ENCODE results near the gene KCTD15.

DNA sequence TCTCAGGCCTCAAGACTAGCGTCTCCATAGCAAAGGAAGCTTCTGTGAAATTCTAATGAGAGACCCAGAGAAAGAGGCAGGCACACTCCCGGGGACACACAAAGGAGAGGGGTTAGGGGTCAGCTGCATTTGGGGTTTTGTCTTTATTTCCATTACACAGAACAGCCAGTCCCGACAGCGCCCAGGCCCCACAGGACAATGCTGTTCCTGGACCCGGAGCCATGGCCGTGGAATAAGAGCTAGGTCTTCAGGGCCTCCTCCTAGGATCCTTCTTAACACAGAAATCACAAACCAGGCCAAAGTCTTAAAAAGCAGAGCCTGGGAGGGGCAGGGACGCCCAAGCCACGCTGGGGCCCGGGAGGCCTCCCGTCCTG lies 22.8 kb downstream of the KCTD15 start:
- TF ChIP-seq, protein P1, sequence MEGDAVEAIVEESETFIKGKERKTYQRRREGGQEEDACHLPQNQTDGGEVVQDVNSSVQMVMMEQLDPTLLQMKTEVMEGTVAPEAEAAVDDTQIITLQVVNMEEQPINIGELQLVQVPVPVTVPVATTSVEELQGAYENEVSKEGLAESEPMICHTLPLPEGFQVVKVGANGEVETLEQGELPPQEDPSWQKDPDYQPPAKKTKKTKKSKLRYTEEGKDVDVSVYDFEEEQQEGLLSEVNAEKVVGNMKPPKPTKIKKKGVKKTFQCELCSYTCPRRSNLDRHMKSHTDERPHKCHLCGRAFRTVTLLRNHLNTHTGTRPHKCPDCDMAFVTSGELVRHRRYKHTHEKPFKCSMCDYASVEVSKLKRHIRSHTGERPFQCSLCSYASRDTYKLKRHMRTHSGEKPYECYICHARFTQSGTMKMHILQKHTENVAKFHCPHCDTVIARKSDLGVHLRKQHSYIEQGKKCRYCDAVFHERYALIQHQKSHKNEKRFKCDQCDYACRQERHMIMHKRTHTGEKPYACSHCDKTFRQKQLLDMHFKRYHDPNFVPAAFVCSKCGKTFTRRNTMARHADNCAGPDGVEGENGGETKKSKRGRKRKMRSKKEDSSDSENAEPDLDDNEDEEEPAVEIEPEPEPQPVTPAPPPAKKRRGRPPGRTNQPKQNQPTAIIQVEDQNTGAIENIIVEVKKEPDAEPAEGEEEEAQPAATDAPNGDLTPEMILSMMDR (IDR thresholded peaks at IDR 0.05): no peak
- TF ChIP-seq POLR2A (IDR thresholded peaks at IDR 0.05; ENCODE audit: low read depth) (no peak), POLR2AphosphoS5 (IDR thresholded peaks at IDR 0.05) (no peak), EP300 (IDR thresholded peaks at IDR 0.05) (no peak)

Data from esophagus muscularis mucosa (tissue), 4 donors.